Measurements from ENCODE around the gene UBXN2A. TPM values are rescaled to one million over a fixed set of nuclear protein-coding genes. Genes with fewer than 3 reads are reported as not detected.

UBXN2A gene
- total and polyA plus RNA-seq, 2 of the 8 experiments (the other 6 are each of a cell fraction or from before 2014, with no cell fraction given), result 3.6 to 20.4 TPM

GRCh38 chr2:24046599-24046929 is 106.3 kb downstream of the UBXN2A start:
- WGBS, 2 experiments (ENCODE audit: extremely low coverage in 1 of 2, insufficient coverage in 1 of 2, insufficient read length in 1 of 2, insufficient replicate concordance in 2 of 2, low coverage in 1 of 2, low lambda C conversion rate in 2 of 2, missing lambda C conversion rate in 1 of 2), result 1% methylated on average over 2 of the region's 2 CpGs; no CpG with 5 or more reads in 1 of the 2 experiments
- ChIA-PET POLR2A (ENCODE audit: partially characterized antibody) (interaction anchor here (1.0 to 3.1 kb wide), 13 partner anchors 9 to 121 kb away, joined by 3 to 22 read pairs (median 5); partner anchors contain the start of genes ATAD2B, MFSD2B and SF3B6), CTCF (ENCODE audit: partially characterized antibody) (interaction anchor here (1.5 to 4.8 kb wide), 2 partner anchors 14 to 38 kb away, joined by 3 to 23 read pairs; partner anchors contain the start of gene TP53I3)
- peaks cover 2% of the 10 kb centered on the region; the same call in 1 of the 2 replicates for H3K79me1 ChIP-seq (ENCODE audit: low read depth, low read length)
- DNase-seq (ENCODE audit: low read depth in 1 of 2, low spot score in 2 of 2) (no peak), FAIRE-seq (no peak)
- no peak overlapping the region for H3K14ac ChIP-seq (ENCODE audit: insufficient read length)
- H2BK15ac ChIP-seq (ENCODE audit: low read length), result no peak overlapping the region
- H3K4me1 ChIP-seq (replicated peaks in 1 of 4; ENCODE audit: control insufficient read depth in 3 of 4, insufficient read depth in 4 of 4, low read length in 3 of 4), result peaks cover 5 to 12% (median 6%) of the 10 kb centered on the region in 4 experiments; a peak in 5 of 7 replicates
- no peak overlapping the region for H2BK120ac ChIP-seq (replicated peaks; ENCODE audit: low read depth, low read length)
- no peak overlapping the region for H3K23ac ChIP-seq (ENCODE audit: insufficient read length)
- no peak overlapping the region for H3K27ac ChIP-seq (ENCODE audit: low read depth, low read length)
- H3K4ac ChIP-seq (replicated peaks; ENCODE audit: insufficient read length, low read depth, low read length), result no peak overlapping the region
- H4K20me1 ChIP-seq (replicated peaks in 1 of 2; ENCODE audit: control insufficient read depth in 1 of 2, insufficient read depth in 2 of 2, low read length in 2 of 2), result no peaks in the 10 kb centered on the region
- H3K18ac ChIP-seq (ENCODE audit: extremely low read depth, low read length), result no peak overlapping the region
- no peak overlapping the region for H2AFZ ChIP-seq (ENCODE audit: low read length)
- no peak overlapping the region for H3K56ac ChIP-seq (replicated peaks; ENCODE audit: insufficient read length, low read depth, low read length)
- H3K27me3 ChIP-seq (replicated peaks in 1 of 4; ENCODE audit: control insufficient read depth in 3 of 4, extremely low read depth in 1 of 4, insufficient read depth in 3 of 4, low read length in 3 of 4), result no peaks in the 10 kb centered on the region
- TF ChIP-seq ZNF274 (IDR thresholded peaks at IDR 0.05; ENCODE audit: borderline replicate concordance, extremely low read depth, low read length) (no peak), KDM4A (IDR thresholded peaks at IDR 0.05; ENCODE audit: low read depth, low read length, severe bottlenecking) (no peak), JUN (IDR thresholded peaks at IDR 0.05; ENCODE audit: low read depth, low read length) (no peak)
- no peak overlapping the region for H4K91ac ChIP-seq (replicated peaks; ENCODE audit: insufficient read length, low read length)
- no peak overlapping the region for H2BK20ac ChIP-seq (ENCODE audit: low read length)
- peak overlapping the region; percentile 73 to 95 (median 84) for H3K4me3 ChIP-seq (ENCODE audit: extremely low read depth in 1 of 4, insufficient read depth in 2 of 4, low read depth in 3 of 4, low read length in 4 of 4)
- peaks cover 5% of the 10 kb centered on the region; the same call in 1 of the 2 replicates for H3K23me2 ChIP-seq (ENCODE audit: low read depth, low read length)
- H3K79me2 ChIP-seq (ENCODE audit: control insufficient read depth in 1 of 2, insufficient read depth in 2 of 2, low read length in 2 of 2), result peaks cover 0 to 40% of the 10 kb centered on the region in 2 experiments; a peak in 3 of 4 replicates
- H3K9ac ChIP-seq (replicated peaks in 1 of 4; ENCODE audit: extremely low read depth in 1 of 4, low read depth in 3 of 4, low read length in 3 of 4), result peak overlapping the region in 1 of 4 experiments; percentile 96; a peak in 2 of 7 replicates
- H4K5ac ChIP-seq (ENCODE audit: insufficient read length, low read depth, low read length), result no peak overlapping the region
- no peak overlapping the region for H2BK5ac ChIP-seq (ENCODE audit: low read depth, low read length)
- no peak overlapping the region for H2BK12ac ChIP-seq (ENCODE audit: low read depth, low read length)
- no peaks in the 10 kb centered on the region for H3K9me3 ChIP-seq (ENCODE audit: insufficient read depth in 2 of 2, low read depth in 1 of 2, low read length in 1 of 2)
- no peak overlapping the region for H4K8ac ChIP-seq (ENCODE audit: extremely low read depth, insufficient read depth, low read length)
- no peaks in the 10 kb centered on the region for H3K36me3 ChIP-seq (ENCODE audit: control insufficient read depth in 2 of 4, insufficient read depth in 4 of 4, low read length in 3 of 4)
- H3K4me2 ChIP-seq (ENCODE audit: insufficient read depth in 1 of 2, low read depth in 2 of 2, low read length in 2 of 2), result peak overlapping the region; percentile 29 to 73
- H2AK5ac ChIP-seq (ENCODE audit: low read depth, low read length), result no peak overlapping the region

Data from H1 (cell line).